Nephron progenitor cell (in vitro differentiated cells): ENCODE measurements around the gene HTRA3.
"Not testable (repeated sequence)": the region's sequence is repeated elsewhere in the genome, so short reads cannot be mapped to it uniquely, and the experiment has no call there.

ENCODE experiments used
- DNase-seq: peaks from one replicate; pipeline ENCODE4 v3.0.0; 2021
- H3K27ac Mint-ChIP-seq: 2 replicates; pipeline ENCODE4 v1.8.0; 2021; ENCODE audit warnings: mild to moderate bottlenecking, moderate library complexity, mixed read lengths
- H3K27me3 Mint-ChIP-seq: 2 replicates; pipeline ENCODE4 v1.8.0; 2021; ENCODE audit warnings: mild to moderate bottlenecking, low read depth, mixed read lengths; ENCODE audit not compliant: poor library complexity
- H3K36me3 Mint-ChIP-seq: 2 replicates; pipeline ENCODE4 v1.8.0; 2021; ENCODE audit warnings: low read depth, mixed read lengths
- H3K4me1 Mint-ChIP-seq: 2 replicates; pipeline ENCODE4 v1.8.0; 2021; ENCODE audit warnings: mixed read lengths
- H3K4me3 Mint-ChIP-seq: 2 replicates; pipeline ENCODE4 v1.8.0; 2021; ENCODE audit warnings: mild to moderate bottlenecking, moderate library complexity, mixed read lengths
- H3K9me3 Mint-ChIP-seq: 2 replicates; pipeline ENCODE4 v1.8.0; 2021; ENCODE audit warnings: mild to moderate bottlenecking, moderate library complexity, mixed read lengths
- CTCF ChIP-seq: fragments of 200-600 bp; sonication (generic); IDR thresholded peaks from 2 replicates; pipeline ENCODE4 v1.5.0; 2021; ENCODE audit warnings: antibody characterized with exemption

HTRA3 gene

GRCh38 chr4:8340781-8341241, 71.3 kb downstream of the HTRA3 start:
- Mint-ChIP-seq H3K4me1 (peaks cover 19% of the 10 kb centered on the region), H3K4me3 (no peak overlapping the region), H3K27me3 (no peaks in the 10 kb centered on the region), H3K36me3 (no peaks in the 10 kb centered on the region), H3K27ac (no peak overlapping the region), H3K9me3 (peaks cover 19% of the 10 kb centered on the region)
- DNase-seq = no peak
- TF ChIP-seq CTCF = no peak

- not testable (repeated sequence) for H3K27ac Mint-ChIP-seq, H3K36me3 Mint-ChIP-seq, H3K27me3 Mint-ChIP-seq, H3K4me3 Mint-ChIP-seq, DNase-seq
- Mint-ChIP-seq H3K9me3 (peaks cover 15% of the 10 kb centered on the region), H3K4me1 (peaks cover 19% of the 10 kb centered on the region)
Observed at GRCh38 chr4:8341281-8341680, 71.7 kb downstream of the HTRA3 start.

- H3K9me3 Mint-ChIP-seq = peaks cover 10% of the 10 kb centered on the region
- no peak for TF ChIP-seq CTCF
- no peak for DNase-seq
- peaks cover 2% of the 10 kb centered on the region for H3K27me3 Mint-ChIP-seq
- H3K4me1 Mint-ChIP-seq = peaks cover 19% of the 10 kb centered on the region
- no peak overlapping the region for H3K27ac Mint-ChIP-seq
- H3K36me3 Mint-ChIP-seq = no peaks in the 10 kb centered on the region
- no peak overlapping the region for H3K4me3 Mint-ChIP-seq
Observed at GRCh38 chr4:8341691-8342090, 72.1 kb downstream of the HTRA3 start.

- Mint-ChIP-seq H3K27ac (no peak overlapping the region), H3K27me3 (peaks cover 2% of the 10 kb centered on the region)
- DNase-seq = no peak
Observed at GRCh38 chr4:8342651-8343261, 73.2 kb downstream of the HTRA3 start.

GRCh38 chr4:8343262-8343966, 73.9 kb downstream of the HTRA3 start:
- Mint-ChIP-seq H3K36me3 (no peaks in the 10 kb centered on the region), H3K4me3 (no peak overlapping the region), H3K27me3 (peaks cover 2% of the 10 kb centered on the region), H3K9me3 (peaks cover 2% of the 10 kb centered on the region), H3K27ac (no peak overlapping the region), H3K4me1 (peaks cover 24% of the 10 kb centered on the region)
- DNase-seq = no peak
- no peak for TF ChIP-seq CTCF

More at GRCh38 chr4:8342651-8343261, 73.2 kb downstream of the HTRA3 start:
- H3K4me1 Mint-ChIP-seq = peaks cover 24% of the 10 kb centered on the region
- H3K9me3 Mint-ChIP-seq = peaks cover 7% of the 10 kb centered on the region
- no peaks in the 10 kb centered on the region for H3K36me3 Mint-ChIP-seq
- H3K4me3 Mint-ChIP-seq = no peak overlapping the region
- peak; percentile 25 for TF ChIP-seq CTCF

GRCh38 chr4:8343967-8344331, 74.4 kb downstream of the HTRA3 start:
- Mint-ChIP-seq H3K9me3 (no peaks in the 10 kb centered on the region), H3K27me3 (peaks cover 2% of the 10 kb centered on the region), H3K36me3 (no peaks in the 10 kb centered on the region), H3K4me1 (peaks cover 24% of the 10 kb centered on the region), H3K27ac (no peak overlapping the region), H3K4me3 (no peak overlapping the region)
- DNase-seq = no peak
- no peak for TF ChIP-seq CTCF
